ENCODE data around the gene FARP2. TPM values are rescaled to one million over a fixed set of nuclear protein-coding genes. Genes with fewer than 3 reads are reported as not detected.

FARP2 gene
- total RNA-seq, 4 donors from 2014 or later = 26.8 to 37.9 (median 30.2) TPM

GRCh38 chr2:241467777-241468475, 111.8 kb downstream of the FARP2 start:
- TF ChIP-seq, protein P1, sequence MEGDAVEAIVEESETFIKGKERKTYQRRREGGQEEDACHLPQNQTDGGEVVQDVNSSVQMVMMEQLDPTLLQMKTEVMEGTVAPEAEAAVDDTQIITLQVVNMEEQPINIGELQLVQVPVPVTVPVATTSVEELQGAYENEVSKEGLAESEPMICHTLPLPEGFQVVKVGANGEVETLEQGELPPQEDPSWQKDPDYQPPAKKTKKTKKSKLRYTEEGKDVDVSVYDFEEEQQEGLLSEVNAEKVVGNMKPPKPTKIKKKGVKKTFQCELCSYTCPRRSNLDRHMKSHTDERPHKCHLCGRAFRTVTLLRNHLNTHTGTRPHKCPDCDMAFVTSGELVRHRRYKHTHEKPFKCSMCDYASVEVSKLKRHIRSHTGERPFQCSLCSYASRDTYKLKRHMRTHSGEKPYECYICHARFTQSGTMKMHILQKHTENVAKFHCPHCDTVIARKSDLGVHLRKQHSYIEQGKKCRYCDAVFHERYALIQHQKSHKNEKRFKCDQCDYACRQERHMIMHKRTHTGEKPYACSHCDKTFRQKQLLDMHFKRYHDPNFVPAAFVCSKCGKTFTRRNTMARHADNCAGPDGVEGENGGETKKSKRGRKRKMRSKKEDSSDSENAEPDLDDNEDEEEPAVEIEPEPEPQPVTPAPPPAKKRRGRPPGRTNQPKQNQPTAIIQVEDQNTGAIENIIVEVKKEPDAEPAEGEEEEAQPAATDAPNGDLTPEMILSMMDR (IDR thresholded peaks at IDR 0.05) = no peak
- TF ChIP-seq POLR2AphosphoS5 (IDR thresholded peaks at IDR 0.05) (no peak), POLR2A (IDR thresholded peaks at IDR 0.05; ENCODE audit: low read depth) (no peak), EP300 (IDR thresholded peaks at IDR 0.05) (no peak)
- H3K9me3 ChIP-seq = no peaks in the 10 kb centered on the region
- H3K27me3 ChIP-seq = no peaks in the 10 kb centered on the region
- no peak for DNase-seq (ENCODE audit: extremely low spot score)
- H3K27ac ChIP-seq (replicated peaks in 1 of 4) = no peak overlapping the region
- intact Hi-C loops (cut with DNase I) = no loop called here
- H3K36me3 ChIP-seq = peaks cover 5 to 57% (median 21%) of the 10 kb centered on the region in 4 donors
- no peaks in the 10 kb centered on the region for H3K4me1 ChIP-seq
- no peak overlapping the region for H3K4me3 ChIP-seq
- 98% methylated on average over 10 of the region's 23 CpGs for WGBS

DNA sequence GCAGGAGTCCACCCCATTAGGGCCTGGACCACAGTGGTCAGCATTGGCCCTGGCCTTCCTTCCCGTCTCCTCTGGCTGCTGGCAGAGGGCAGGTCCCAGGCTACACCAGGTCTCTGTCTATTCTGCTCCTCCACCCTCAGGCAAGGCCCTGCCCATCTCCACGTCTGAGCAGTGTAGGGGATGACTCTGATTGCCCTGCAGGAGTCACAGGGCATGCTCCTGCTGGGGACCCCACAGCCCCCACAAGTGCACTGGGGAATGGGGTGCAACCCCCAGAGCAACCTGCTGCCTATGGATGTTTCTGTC, 112.3 kb downstream of the FARP2 start:
- WGBS = 60% methylated on average over 1 of the region's 2 CpGs
- H3K4me3 ChIP-seq = no peak overlapping the region
- no peaks in the 10 kb centered on the region for H3K4me1 ChIP-seq
- H3K36me3 ChIP-seq = peaks cover 5 to 52% (median 17%) of the 10 kb centered on the region in 4 donors
- intact Hi-C loops (cut with DNase I) = no loop called here
- no peak overlapping the region for H3K27ac ChIP-seq (replicated peaks in 1 of 4)
- H3K9me3 ChIP-seq = no peaks in the 10 kb centered on the region
- TF ChIP-seq EP300 (IDR thresholded peaks at IDR 0.05) (no peak), POLR2AphosphoS5 (IDR thresholded peaks at IDR 0.05) (no peak), POLR2A (IDR thresholded peaks at IDR 0.05; ENCODE audit: low read depth) (no peak)
- TF ChIP-seq, protein P1 (IDR thresholded peaks at IDR 0.05) = no peak
- no peak for DNase-seq (ENCODE audit: extremely low spot score)
- no peaks in the 10 kb centered on the region for H3K27me3 ChIP-seq

DNA sequence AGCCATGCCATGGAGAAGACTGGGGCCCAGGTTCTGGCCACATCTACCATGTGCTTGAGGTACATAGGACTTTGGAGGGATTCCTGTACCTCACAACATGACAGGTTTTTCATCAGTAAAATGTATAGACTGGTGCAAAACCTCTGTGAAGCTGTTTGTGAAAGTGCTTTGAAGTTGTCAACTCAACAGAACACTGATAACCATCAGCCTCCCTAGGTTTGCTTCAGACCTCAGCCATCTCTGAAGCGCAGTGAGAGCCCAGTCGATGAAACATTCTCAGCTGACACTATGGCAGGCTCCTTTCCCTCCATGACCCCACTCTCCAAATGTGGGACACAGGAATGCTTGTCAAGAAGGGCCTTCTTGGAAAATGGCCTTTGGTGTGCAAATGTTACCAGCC, 113.7 kb downstream of the FARP2 start:
- Histone ChIP-seq H3K27me3 (no peaks in the 10 kb centered on the region), H3K27ac (replicated peaks in 1 of 4) (no peak overlapping the region), H3K4me1 (no peaks in the 10 kb centered on the region), H3K36me3 (peaks cover 5 to 41% (median 13%) of the 10 kb centered on the region in 4 donors), H3K9me3 (no peaks in the 10 kb centered on the region), H3K4me3 (no peak overlapping the region)
- intact Hi-C loops (cut with DNase I) = no loop called here
- TF ChIP-seq EP300 (IDR thresholded peaks at IDR 0.05) (no peak), POLR2A (IDR thresholded peaks at IDR 0.05; ENCODE audit: low read depth) (no peak), POLR2AphosphoS5 (IDR thresholded peaks at IDR 0.05) (no peak)
- TF ChIP-seq, protein P1 (IDR thresholded peaks at IDR 0.05) = no peak
- DNase-seq (ENCODE audit: extremely low spot score) = no peak
- 92% methylated on average over 2 of the region's 2 CpGs for WGBS

GRCh38 chr2:241473399-241473798, 117.3 kb downstream of the FARP2 start:
- peaks cover 5 to 41% (median 19%) of the 10 kb centered on the region in 4 donors for H3K36me3 ChIP-seq
- 91% methylated on average over 3 of the region's 3 CpGs for WGBS
- DNase-seq (ENCODE audit: extremely low spot score) = no peak
- no peak overlapping the region for H3K27ac ChIP-seq (replicated peaks in 1 of 4)
- H3K27me3 ChIP-seq = no peaks in the 10 kb centered on the region
- H3K4me3 ChIP-seq = no peak overlapping the region
- H3K4me1 ChIP-seq = no peaks in the 10 kb centered on the region
- no peaks in the 10 kb centered on the region for H3K9me3 ChIP-seq
- TF ChIP-seq POLR2A (IDR thresholded peaks at IDR 0.05; ENCODE audit: low read depth) (no peak), POLR2AphosphoS5 (IDR thresholded peaks at IDR 0.05) (no peak), EP300 (IDR thresholded peaks at IDR 0.05) (no peak)
- TF ChIP-seq, protein P1 (IDR thresholded peaks at IDR 0.05) = no peak
- intact Hi-C loops (cut with DNase I) = no loop called here

DNA sequence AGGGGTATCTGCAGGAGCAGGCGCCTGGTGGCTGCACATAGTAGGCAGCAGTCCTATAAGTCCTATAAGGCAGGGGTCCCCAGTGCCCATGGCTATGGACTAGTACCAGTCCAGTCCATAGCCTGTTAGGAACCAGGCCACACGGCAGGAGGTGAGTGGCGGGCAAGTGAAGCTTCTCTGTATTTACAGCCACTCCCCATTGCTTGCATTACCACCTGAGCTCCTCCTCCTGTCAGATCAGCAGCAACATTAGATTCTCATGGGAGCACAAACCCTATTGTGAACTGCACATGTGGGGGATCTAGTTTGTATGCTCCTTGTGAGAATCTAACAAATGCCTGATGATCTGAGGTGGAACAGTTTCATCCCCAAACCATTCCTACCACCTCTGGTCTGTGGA, 119.2 kb downstream of the FARP2 start:
- H3K4me1 ChIP-seq = no peaks in the 10 kb centered on the region
- DNase-seq (ENCODE audit: extremely low spot score) = no peak
- H3K36me3 ChIP-seq = peaks cover 8 to 42% (median 21%) of the 10 kb centered on the region in 4 donors
- H3K4me3 ChIP-seq = no peak overlapping the region
- H3K27ac ChIP-seq (replicated peaks in 1 of 4) = no peak overlapping the region
- TF ChIP-seq EP300 (IDR thresholded peaks at IDR 0.05) (no peak), POLR2A (IDR thresholded peaks at IDR 0.05; ENCODE audit: low read depth) (no peak), POLR2AphosphoS5 (IDR thresholded peaks at IDR 0.05) (no peak)
- TF ChIP-seq, protein P1 (IDR thresholded peaks at IDR 0.05) = no peak
- H3K27me3 ChIP-seq = no peaks in the 10 kb centered on the region
- 89% methylated on average over 3 of the region's 3 CpGs for WGBS
- no peaks in the 10 kb centered on the region for H3K9me3 ChIP-seq
- intact Hi-C loops (cut with DNase I) = no loop called here

Measured in esophagus muscularis mucosa (tissue), 4 donors.